ENCODE data around the gene SLC12A8.
A peak's percentile ranks its signal among the peaks of the same experiment; 100 is the strongest.

Gene SLC12A8

GRCh38 chr3:125179143-125179883, 33.2 kb downstream of the SLC12A8 start:
- Histone ChIP-seq H3K27ac (ENCODE audit: insufficient read depth in 1 of 2, low read depth in 1 of 2, low read length in 2 of 2, poor library complexity in 1 of 2, severe bottlenecking in 2 of 2) (no peak overlapping the region), H3K27me3 (replicated peaks in 2 of 5; ENCODE audit: control insufficient read depth in 4 of 5, insufficient read depth in 5 of 5, low read length in 4 of 5) (no peaks in the 10 kb centered on the region), H3K36me3 (ENCODE audit: control insufficient read depth in 4 of 4, insufficient read depth in 4 of 4, low read length in 3 of 4) (no peaks in the 10 kb centered on the region), H3K4me1 (ENCODE audit: control extremely low read depth in 1 of 4, control insufficient read depth in 4 of 4, insufficient read depth in 4 of 4, low read length in 3 of 4) (peaks cover 0 to 2% (median 0%) of the 10 kb centered on the region in 4 experiments), H3K4me3 (ENCODE audit: control insufficient read depth in 1 of 7, extremely low read depth in 1 of 7, insufficient read depth in 4 of 7, low read depth in 2 of 7, low read length in 6 of 7) (no peak overlapping the region), H3K9me3 (ENCODE audit: control extremely low read depth in 1 of 5, control insufficient read depth in 4 of 5, insufficient read depth in 2 of 5, low read depth in 1 of 5, low read length in 4 of 5) (peaks cover 0 to 5% (median 0%) of the 10 kb centered on the region in 5 experiments)
- 100% methylated on average over 1 of the region's 3 CpGs for WGBS (ENCODE audit: insufficient coverage)
- ChIA-PET CTCF (interaction anchor here (2.1 kb wide), 1 partner anchor 11 kb away, joined by 7 read pairs; no protein-coding TSS in a partner anchor), POLR2A (no interaction called here)
- DNase-seq, result peak in 1 of 3 donors; percentile 14

- peaks cover 0 to 6% (median 0%) of the 10 kb centered on the region in 5 experiments for H3K9me3 ChIP-seq (ENCODE audit: control extremely low read depth in 1 of 5, control insufficient read depth in 4 of 5, insufficient read depth in 2 of 5, low read depth in 1 of 5, low read length in 4 of 5)
- 100% methylated on average over 12 of the region's 13 CpGs for WGBS (ENCODE audit: insufficient coverage)
- no peak overlapping the region for H3K4me3 ChIP-seq (ENCODE audit: control insufficient read depth in 1 of 7, extremely low read depth in 1 of 7, insufficient read depth in 4 of 7, low read depth in 2 of 7, low read length in 6 of 7)
- POLR2A ChIA-PET, result no interaction called here
- H3K27ac ChIP-seq (ENCODE audit: insufficient read depth in 1 of 2, low read depth in 1 of 2, low read length in 2 of 2, poor library complexity in 1 of 2, severe bottlenecking in 2 of 2), result no peak overlapping the region
- H3K36me3 ChIP-seq (ENCODE audit: control insufficient read depth in 4 of 4, insufficient read depth in 4 of 4, low read length in 3 of 4), result no peaks in the 10 kb centered on the region
- DNase-seq, result no peak
- CTCF ChIA-PET, result no interaction called here
- H3K27me3 ChIP-seq (replicated peaks in 2 of 5; ENCODE audit: control insufficient read depth in 4 of 5, insufficient read depth in 5 of 5, low read length in 4 of 5), result no peaks in the 10 kb centered on the region
- peaks cover 0 to 2% (median 0%) of the 10 kb centered on the region in 4 experiments for H3K4me1 ChIP-seq (ENCODE audit: control extremely low read depth in 1 of 4, control insufficient read depth in 4 of 4, insufficient read depth in 4 of 4, low read length in 3 of 4)
These were observed 34.8 kb downstream of the SLC12A8 start for GRCh38 chr3:125177746-125178145.

- Histone ChIP-seq H3K4me3 (ENCODE audit: control insufficient read depth in 1 of 7, extremely low read depth in 1 of 7, insufficient read depth in 4 of 7, low read depth in 2 of 7, low read length in 6 of 7) (no peak overlapping the region), H3K27me3 (replicated peaks in 2 of 5; ENCODE audit: control insufficient read depth in 4 of 5, insufficient read depth in 5 of 5, low read length in 4 of 5) (no peaks in the 10 kb centered on the region), H3K4me1 (ENCODE audit: control extremely low read depth in 1 of 4, control insufficient read depth in 4 of 4, insufficient read depth in 4 of 4, low read length in 3 of 4) (peaks cover 0 to 2% (median 0%) of the 10 kb centered on the region in 4 experiments), H3K27ac (ENCODE audit: insufficient read depth in 1 of 2, low read depth in 1 of 2, low read length in 2 of 2, poor library complexity in 1 of 2, severe bottlenecking in 2 of 2) (no peak overlapping the region), H3K9me3 (ENCODE audit: control extremely low read depth in 1 of 5, control insufficient read depth in 4 of 5, insufficient read depth in 2 of 5, low read depth in 1 of 5, low read length in 4 of 5) (peaks cover 0 to 6% (median 2%) of the 10 kb centered on the region in 5 experiments), H3K36me3 (ENCODE audit: control insufficient read depth in 4 of 4, insufficient read depth in 4 of 4, low read length in 3 of 4) (no peaks in the 10 kb centered on the region)
- no peak for DNase-seq
- POLR2A ChIA-PET, result no interaction called here
- CTCF ChIA-PET, result no interaction called here
- WGBS (ENCODE audit: insufficient coverage), result 98% methylated on average over 6 of the region's 7 CpGs
These were observed 37.1 kb downstream of the SLC12A8 start for GRCh38 chr3:125175295-125176078.

GRCh38 chr3:125172346-125172745, 40.2 kb downstream of the SLC12A8 start:
- H3K4me1 ChIP-seq (ENCODE audit: control extremely low read depth in 1 of 4, control insufficient read depth in 4 of 4, insufficient read depth in 4 of 4, low read length in 3 of 4), result peaks cover 0 to 6% (median 0%) of the 10 kb centered on the region in 4 experiments
- CTCF ChIA-PET, result no interaction called here
- no peak overlapping the region for H3K4me3 ChIP-seq (ENCODE audit: control insufficient read depth in 1 of 7, extremely low read depth in 1 of 7, insufficient read depth in 4 of 7, low read depth in 2 of 7, low read length in 6 of 7)
- no peaks in the 10 kb centered on the region for H3K36me3 ChIP-seq (ENCODE audit: control insufficient read depth in 4 of 4, insufficient read depth in 4 of 4, low read length in 3 of 4)
- H3K27ac ChIP-seq (ENCODE audit: insufficient read depth in 1 of 2, low read depth in 1 of 2, low read length in 2 of 2, poor library complexity in 1 of 2, severe bottlenecking in 2 of 2), result no peak overlapping the region
- no peak for DNase-seq
- H3K9me3 ChIP-seq (ENCODE audit: control extremely low read depth in 1 of 5, control insufficient read depth in 4 of 5, insufficient read depth in 2 of 5, low read depth in 1 of 5, low read length in 4 of 5), result peaks cover 0 to 6% (median 2%) of the 10 kb centered on the region in 5 experiments
- no CpG with 5 or more reads among the region's 2 CpGs for WGBS (ENCODE audit: insufficient coverage)
- no peaks in the 10 kb centered on the region for H3K27me3 ChIP-seq (replicated peaks in 2 of 5; ENCODE audit: control insufficient read depth in 4 of 5, insufficient read depth in 5 of 5, low read length in 4 of 5)
- POLR2A ChIA-PET, result no interaction called here

- peaks cover 0 to 2% (median 0%) of the 10 kb centered on the region in 5 experiments for H3K9me3 ChIP-seq (ENCODE audit: control extremely low read depth in 1 of 5, control insufficient read depth in 4 of 5, insufficient read depth in 2 of 5, low read depth in 1 of 5, low read length in 4 of 5)
- 95% methylated on average over 2 of the region's 4 CpGs for WGBS (ENCODE audit: insufficient coverage)
- ChIA-PET CTCF (interaction anchor here (1.4 kb wide), 1 partner anchor 11 kb away, joined by 8 read pairs; no protein-coding TSS in a partner anchor), POLR2A (no interaction called here)
- no peak for DNase-seq
- no peaks in the 10 kb centered on the region for H3K36me3 ChIP-seq (ENCODE audit: control insufficient read depth in 4 of 4, insufficient read depth in 4 of 4, low read length in 3 of 4)
- no peak overlapping the region for H3K4me3 ChIP-seq (ENCODE audit: control insufficient read depth in 1 of 7, extremely low read depth in 1 of 7, insufficient read depth in 4 of 7, low read depth in 2 of 7, low read length in 6 of 7)
- peaks cover 0 to 21% (median 4%) of the 10 kb centered on the region in 4 experiments for H3K4me1 ChIP-seq (ENCODE audit: control extremely low read depth in 1 of 4, control insufficient read depth in 4 of 4, insufficient read depth in 4 of 4, low read length in 3 of 4)
- no peak overlapping the region for H3K27ac ChIP-seq (ENCODE audit: insufficient read depth in 1 of 2, low read depth in 1 of 2, low read length in 2 of 2, poor library complexity in 1 of 2, severe bottlenecking in 2 of 2)
- H3K27me3 ChIP-seq (replicated peaks in 2 of 5; ENCODE audit: control insufficient read depth in 4 of 5, insufficient read depth in 5 of 5, low read length in 4 of 5), result no peaks in the 10 kb centered on the region
These were observed 43.7 kb downstream of the SLC12A8 start for GRCh38 chr3:125168711-125169393.

GRCh38 chr3:125166599-125167136, 45.9 kb downstream of the SLC12A8 start:
- Histone ChIP-seq H3K27ac (ENCODE audit: insufficient read depth in 1 of 2, low read depth in 1 of 2, low read length in 2 of 2, poor library complexity in 1 of 2, severe bottlenecking in 2 of 2) (no peak overlapping the region), H3K4me3 (ENCODE audit: control insufficient read depth in 1 of 7, extremely low read depth in 1 of 7, insufficient read depth in 4 of 7, low read depth in 2 of 7, low read length in 6 of 7) (no peak overlapping the region), H3K9me3 (ENCODE audit: control extremely low read depth in 1 of 5, control insufficient read depth in 4 of 5, insufficient read depth in 2 of 5, low read depth in 1 of 5, low read length in 4 of 5) (no peaks in the 10 kb centered on the region), H3K36me3 (ENCODE audit: control insufficient read depth in 4 of 4, insufficient read depth in 4 of 4, low read length in 3 of 4) (no peaks in the 10 kb centered on the region), H3K4me1 (ENCODE audit: control extremely low read depth in 1 of 4, control insufficient read depth in 4 of 4, insufficient read depth in 4 of 4, low read length in 3 of 4) (peaks cover 0 to 25% (median 7%) of the 10 kb centered on the region in 4 experiments), H3K27me3 (replicated peaks in 2 of 5; ENCODE audit: control insufficient read depth in 4 of 5, insufficient read depth in 5 of 5, low read length in 4 of 5) (no peaks in the 10 kb centered on the region)
- no peak for DNase-seq
- no CpG with 5 or more reads among the region's 13 CpGs for WGBS (ENCODE audit: insufficient coverage)
- POLR2A ChIA-PET, result no interaction called here
- CTCF ChIA-PET, result interaction anchor here (1.4 kb wide), 1 partner anchor 122 kb away, joined by 3 read pairs; no protein-coding TSS in a partner anchor
